ENCODE results near the gene BBS9. TPM values are rescaled to one million over a fixed set of nuclear protein-coding genes. Genes with fewer than 3 reads are reported as not detected.
A peak's percentile ranks its signal among the peaks of the same experiment; 100 is the strongest.

The BBS9 gene
- total RNA-seq, 1 donor from 2014 or later: 16.2 TPM

- DNase-seq (ENCODE audit: low read depth, low spot score): no peak
- Mint-ChIP-seq H3K9me3 (peaks cover 13% of the 10 kb centered on the region), H3K27me3 (ENCODE audit: low read depth) (no peaks in the 10 kb centered on the region), H3K4me1 (no peaks in the 10 kb centered on the region), H3K27ac (ENCODE audit: unreplicated experiment) (no peak overlapping the region), H3K4me3 (no peak overlapping the region), H3K36me3 (ENCODE audit: low read depth) (peaks cover 27% of the 10 kb centered on the region)
- no peak for TF ChIP-seq CTCF (conservative IDR thresholded peaks at IDR 0.05)
These were observed 280.9 kb downstream of the BBS9 start for GRCh38 chr7:33410266-33410665.

GRCh38 chr7:33411020-33411419 is 281.7 kb downstream of the BBS9 start:
- TF ChIP-seq CTCF (conservative IDR thresholded peaks at IDR 0.05): no peak
- Mint-ChIP-seq H3K9me3 (peaks cover 13% of the 10 kb centered on the region), H3K27ac (ENCODE audit: unreplicated experiment) (no peak overlapping the region), H3K4me3 (no peak overlapping the region), H3K27me3 (ENCODE audit: low read depth) (no peaks in the 10 kb centered on the region), H3K4me1 (no peaks in the 10 kb centered on the region), H3K36me3 (ENCODE audit: low read depth) (peaks cover 25% of the 10 kb centered on the region)
- no peak for DNase-seq (ENCODE audit: low read depth, low spot score)

GRCh38 chr7:33412331-33412730 is 283.0 kb downstream of the BBS9 start:
- Mint-ChIP-seq H3K4me1 (no peaks in the 10 kb centered on the region), H3K4me3 (no peak overlapping the region), H3K36me3 (ENCODE audit: low read depth) (peaks cover 21% of the 10 kb centered on the region), H3K27me3 (ENCODE audit: low read depth) (no peaks in the 10 kb centered on the region), H3K27ac (ENCODE audit: unreplicated experiment) (no peak overlapping the region), H3K9me3 (peaks cover 13% of the 10 kb centered on the region)
- no peak for TF ChIP-seq CTCF (conservative IDR thresholded peaks at IDR 0.05)
- DNase-seq (ENCODE audit: low read depth, low spot score): no peak

- no peaks in the 10 kb centered on the region for H3K27me3 Mint-ChIP-seq (ENCODE audit: low read depth)
- peaks cover 2% of the 10 kb centered on the region for H3K36me3 Mint-ChIP-seq (ENCODE audit: low read depth)
- TF ChIP-seq CTCF (conservative IDR thresholded peaks at IDR 0.05): no peak
- no peak overlapping the region for H3K4me3 Mint-ChIP-seq
- H3K9me3 Mint-ChIP-seq: peaks cover 3% of the 10 kb centered on the region
- H3K27ac Mint-ChIP-seq (ENCODE audit: unreplicated experiment): peak overlapping the region; percentile 2
- peaks cover 6% of the 10 kb centered on the region for H3K4me1 Mint-ChIP-seq
- DNase-seq (ENCODE audit: low read depth, low spot score): no peak
These were observed 288.9 kb downstream of the BBS9 start for GRCh38 chr7:33418251-33418701.

GRCh38 chr7:33420311-33420940 is 291.1 kb downstream of the BBS9 start:
- no peak for TF ChIP-seq CTCF (conservative IDR thresholded peaks at IDR 0.05)
- Mint-ChIP-seq H3K36me3 (ENCODE audit: low read depth) (peaks cover 2% of the 10 kb centered on the region), H3K27me3 (ENCODE audit: low read depth) (no peaks in the 10 kb centered on the region), H3K9me3 (peaks cover 3% of the 10 kb centered on the region), H3K4me1 (peaks cover 6% of the 10 kb centered on the region), H3K4me3 (no peak overlapping the region), H3K27ac (ENCODE audit: unreplicated experiment) (no peak overlapping the region)
- DNase-seq (ENCODE audit: low read depth, low spot score): no peak
